ENCODE results near the gene R3HDM2. TPM values are rescaled to one million over a fixed set of nuclear protein-coding genes. Genes with fewer than 3 reads are reported as not detected.

R3HDM2 gene
- total RNA-seq, 2 donors from 2014 or later: 82.7 to 116 TPM

- Mint-ChIP-seq H3K4me3 (no peak overlapping the region), H3K27ac (no peak overlapping the region), H3K27me3 (ENCODE audit: insufficient read depth) (peaks cover 5% of the 10 kb centered on the region), H3K4me1 (peaks cover 5% of the 10 kb centered on the region), H3K9me3 (no peaks in the 10 kb centered on the region), H3K36me3 (ENCODE audit: low read depth) (peaks cover 31% of the 10 kb centered on the region)
- Histone ChIP-seq H3K27ac (ENCODE audit: low read depth, low read length) (no peak overlapping the region), H3K9me3 (ENCODE audit: control insufficient read depth, low read length) (no peaks in the 10 kb centered on the region), H3K4me1 (ENCODE audit: control insufficient read depth, insufficient read depth, low read length) (no peaks in the 10 kb centered on the region), H3K36me3 (ENCODE audit: control insufficient read depth, insufficient read depth, low read length) (peaks cover 12% of the 10 kb centered on the region), H3K4me3 (ENCODE audit: low read length) (no peak overlapping the region), H3K27me3 (ENCODE audit: control insufficient read depth, insufficient read depth, low read length, poor library complexity, severe bottlenecking) (peaks cover 4% of the 10 kb centered on the region), H3K9ac (ENCODE audit: extremely low read depth, low read length, poor library complexity, severe bottlenecking) (no peak overlapping the region)
- TF ChIP-seq CTCF (conservative IDR thresholded peaks at IDR 0.05): no peak
- 89 to 95% methylated on average over 18 to 22 of the region's 22 CpGs for WGBS, 2 experiments (ENCODE audit: insufficient coverage in 1 of 2, insufficient read length in 1 of 2)
- no peak for DNase-seq
Measured at GRCh38 chr12:57208631-57209282, 222.1 kb downstream of the R3HDM2 start.

- Histone ChIP-seq H3K36me3 (ENCODE audit: control insufficient read depth, insufficient read depth, low read length) (peaks cover 15% of the 10 kb centered on the region), H3K4me3 (ENCODE audit: low read length) (no peak overlapping the region), H3K9me3 (ENCODE audit: control insufficient read depth, low read length) (no peaks in the 10 kb centered on the region), H3K4me1 (ENCODE audit: control insufficient read depth, insufficient read depth, low read length) (no peaks in the 10 kb centered on the region), H3K27ac (ENCODE audit: low read depth, low read length) (no peak overlapping the region), H3K9ac (ENCODE audit: extremely low read depth, low read length, poor library complexity, severe bottlenecking) (no peak overlapping the region), H3K27me3 (ENCODE audit: control insufficient read depth, insufficient read depth, low read length, poor library complexity, severe bottlenecking) (no peaks in the 10 kb centered on the region)
- H3K27ac Mint-ChIP-seq: no peak overlapping the region
- no peaks in the 10 kb centered on the region for H3K9me3 Mint-ChIP-seq
- peaks cover 34% of the 10 kb centered on the region for H3K36me3 Mint-ChIP-seq (ENCODE audit: low read depth)
- DNase-seq: no peak
- H3K4me1 Mint-ChIP-seq: no peaks in the 10 kb centered on the region
- no peak for TF ChIP-seq CTCF (conservative IDR thresholded peaks at IDR 0.05)
- 93 to 98% methylated on average over 18 to 29 of the region's 29 CpGs for WGBS, 2 experiments (ENCODE audit: insufficient coverage in 1 of 2, insufficient read length in 1 of 2)
- no peak overlapping the region for H3K4me3 Mint-ChIP-seq
- H3K27me3 Mint-ChIP-seq (ENCODE audit: insufficient read depth): no peaks in the 10 kb centered on the region
Measured at GRCh38 chr12:57207731-57208630, 222.9 kb downstream of the R3HDM2 start.

GRCh38 chr12:57205931-57206330 lies 224.9 kb downstream of the R3HDM2 start:
- H3K4me3 Mint-ChIP-seq: no peak overlapping the region
- WGBS, 2 experiments (ENCODE audit: insufficient coverage in 1 of 2, insufficient read length in 1 of 2): 94 to 100% methylated on average over 2 to 7 of the region's 7 CpGs
- H3K4me3 ChIP-seq (ENCODE audit: low read length): no peak overlapping the region

More at GRCh38 chr12:57205931-57206330, 224.9 kb downstream of the R3HDM2 start:
- no peak for TF ChIP-seq CTCF (conservative IDR thresholded peaks at IDR 0.05)
- DNase-seq: no peak
- H3K36me3 Mint-ChIP-seq (ENCODE audit: low read depth): peaks cover 47% of the 10 kb centered on the region
- no peak overlapping the region for H3K27ac ChIP-seq (ENCODE audit: low read depth, low read length)
- no peaks in the 10 kb centered on the region for H3K9me3 ChIP-seq (ENCODE audit: control insufficient read depth, low read length)
- H3K4me1 ChIP-seq (ENCODE audit: control insufficient read depth, insufficient read depth, low read length): no peaks in the 10 kb centered on the region
- H3K36me3 ChIP-seq (ENCODE audit: control insufficient read depth, insufficient read depth, low read length): peaks cover 18% of the 10 kb centered on the region
- H3K9ac ChIP-seq (ENCODE audit: extremely low read depth, low read length, poor library complexity, severe bottlenecking): no peak overlapping the region
- no peak overlapping the region for H3K27ac Mint-ChIP-seq
- no peaks in the 10 kb centered on the region for H3K27me3 ChIP-seq (ENCODE audit: control insufficient read depth, insufficient read depth, low read length, poor library complexity, severe bottlenecking)
- no peaks in the 10 kb centered on the region for H3K27me3 Mint-ChIP-seq (ENCODE audit: insufficient read depth)
- H3K9me3 Mint-ChIP-seq: no peaks in the 10 kb centered on the region
- no peaks in the 10 kb centered on the region for H3K4me1 Mint-ChIP-seq
